RWPE1 (cell line): ENCODE results near the gene KRTAP10-1.

Source experiments
- CTCF ChIA-PET: fragments of 350-600 bp; sonication (Branson Sonifier 250); formaldehyde crosslinking; extraction: SDS; loops from one replicate; lab custom pipeline; 2021; lab: Yijun Ruan, JAX
- POLR2A ChIA-PET: fragments of 400-600 bp; formaldehyde crosslinking; extraction: SDS; loops from one replicate; lab custom pipeline; 2020; ENCODE audit warnings: antibody characterized with exemption; ENCODE audit not compliant: low non-redundant PET; lab: Yijun Ruan, JAX
- DNase-seq: peaks from one replicate; pipeline ENCODE4 v3.0.0; 2012; ENCODE audit warnings: low spot score
- H3K27ac ChIP-seq: fragments of 450-650 bp; 2 replicates; pipeline ENCODE4 v1.5.1; 2017
- CTCF ChIP-seq: fragments of 450-650 bp; conservative IDR thresholded peaks from 2 replicates; pipeline ENCODE4 v1.5.1; 2017; ENCODE audit warnings: low read depth, mild to moderate bottlenecking

Gene KRTAP10-1

GRCh38 chr21:44521301-44521927, 18.6 kb downstream of the KRTAP10-1 start:
- DNase-seq, result no peak

GRCh38 chr21:44520326-44521300, 19.4 kb downstream of the KRTAP10-1 start:
- POLR2A ChIA-PET, result no interaction called here
- CTCF ChIA-PET, result interaction anchor here (0.5 kb wide), 1 partner anchor 110 kb away, joined by 5 read pairs; no protein-coding TSS in a partner anchor
- no peak for DNase-seq
- no peak for TF ChIP-seq CTCF
- no peak overlapping the region for H3K27ac ChIP-seq

More at GRCh38 chr21:44521301-44521927, 18.6 kb downstream of the KRTAP10-1 start:
- CTCF ChIA-PET, result no interaction called here
- POLR2A ChIA-PET, result no interaction called here
- no peak overlapping the region for H3K27ac ChIP-seq
- no peak for TF ChIP-seq CTCF

- CTCF ChIA-PET, result no interaction called here
- POLR2A ChIA-PET, result no interaction called here
- DNase-seq, result no peak
- no peak for TF ChIP-seq CTCF
- H3K27ac ChIP-seq, result no peak overlapping the region
Observed at GRCh38 chr21:44519346-44520325, 20.4 kb downstream of the KRTAP10-1 start.

GRCh38 chr21:44518686-44519085, 21.3 kb downstream of the KRTAP10-1 start:
- POLR2A ChIA-PET, result no interaction called here
- CTCF ChIA-PET, result no interaction called here
- DNase-seq, result no peak
- no peak for TF ChIP-seq CTCF
- no peak overlapping the region for H3K27ac ChIP-seq

GRCh38 chr21:44517175-44517899, 22.7 kb downstream of the KRTAP10-1 start:
- no peak for TF ChIP-seq CTCF
- CTCF ChIA-PET, result no interaction called here
- POLR2A ChIA-PET, result no interaction called here
- DNase-seq, result peak; percentile 26
- no peak overlapping the region for H3K27ac ChIP-seq
